ENCODE data around the gene SCNN1A. TPM values are rescaled to one million over a fixed set of nuclear protein-coding genes. Genes with fewer than 3 reads are reported as not detected.
"Not testable (repeated sequence)": the region's sequence is repeated elsewhere in the genome, so short reads cannot be mapped to it uniquely, and the experiment has no call there.

Gene SCNN1A
- total RNA-seq, 2 donors from 2014 or later, result 158 to 188 TPM

DNA sequence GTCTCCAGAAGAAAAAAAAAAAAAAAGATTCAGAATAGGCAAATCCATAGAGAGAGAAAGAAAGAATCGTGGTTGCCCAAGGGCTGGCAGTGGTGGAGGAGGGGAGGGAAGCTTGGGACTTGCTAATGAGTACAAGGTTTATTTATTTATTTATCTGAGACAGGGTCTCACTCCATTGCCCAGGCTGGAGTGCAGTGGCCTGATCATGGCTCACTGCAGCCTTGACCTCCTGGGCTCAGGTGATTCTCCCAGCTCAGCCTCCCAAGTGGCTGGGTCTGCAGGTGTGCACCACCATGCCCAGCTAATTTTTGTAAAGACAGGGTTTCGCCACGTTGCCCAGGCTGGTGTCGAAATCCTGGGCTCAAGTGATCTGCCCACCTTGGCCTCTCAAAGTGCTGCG is 23.7 kb downstream of the SCNN1A start:
- H3K9ac ChIP-seq (ENCODE audit: low read depth in 2 of 2, low read length in 2 of 2), result no peak overlapping the region
- no peak overlapping the region for H3K4me3 ChIP-seq
- no peaks in the 10 kb centered on the region for H3K27me3 ChIP-seq
- no peaks in the 10 kb centered on the region for H3K36me3 ChIP-seq
- no peak overlapping the region for H3K27ac ChIP-seq
- DNase-seq, result no peak
- H3K9me3 ChIP-seq, result no peaks in the 10 kb centered on the region
- H3K4me1 ChIP-seq, result peaks cover 3% of the 10 kb centered on the region
- intact Hi-C loops (cut with DNase I), result no loop called here
- TF ChIP-seq CTCF (IDR thresholded peaks at IDR 0.05), result no peak

DNA sequence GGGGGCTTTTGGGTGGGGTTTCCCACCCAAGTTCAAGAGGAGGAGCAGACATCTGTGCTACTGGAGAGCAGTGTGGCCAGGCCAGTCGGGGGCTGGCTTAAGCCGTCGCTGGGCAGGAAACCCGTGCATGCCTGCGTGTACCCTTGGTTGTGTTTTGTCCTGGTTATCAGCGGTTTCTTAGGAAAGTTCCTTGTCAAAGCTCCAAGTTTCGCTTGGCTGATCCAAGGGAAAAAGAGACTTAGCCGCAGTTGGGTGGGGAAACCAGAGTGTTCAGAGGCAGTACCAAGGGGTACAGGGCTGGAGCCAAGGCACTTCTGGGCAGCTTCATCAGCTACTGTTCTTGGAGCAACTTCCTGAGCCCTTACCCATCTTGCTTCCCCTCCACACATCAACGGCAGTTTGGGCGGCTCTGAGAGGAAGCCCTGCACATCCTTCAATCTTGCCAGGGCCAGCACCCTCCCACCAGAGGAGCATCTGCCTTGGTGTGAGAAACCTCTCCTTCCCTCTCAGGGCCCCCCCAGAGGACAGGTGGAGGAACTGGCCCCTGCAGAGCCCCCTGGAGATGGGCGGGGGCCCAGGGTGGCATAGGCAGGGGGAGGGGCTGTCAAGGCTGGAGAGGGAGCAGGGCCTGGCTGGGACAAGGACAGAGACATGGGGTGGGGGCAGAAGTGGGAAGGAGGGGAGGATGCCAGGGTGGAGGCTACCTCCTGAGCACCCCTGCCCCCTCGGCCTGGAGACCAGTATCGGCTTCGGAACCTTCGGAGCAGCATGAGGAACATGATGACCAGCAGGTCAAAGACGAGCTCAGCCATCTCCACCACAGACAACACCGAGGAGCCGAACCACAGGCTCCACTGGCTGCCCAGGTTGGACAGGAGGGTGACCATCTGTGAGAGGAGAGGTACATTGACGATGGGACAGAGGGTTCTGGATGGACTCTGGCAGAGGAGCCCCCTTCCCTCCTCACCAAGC is 27.7 kb downstream of the SCNN1A start:
- H3K36me3 ChIP-seq, result no peaks in the 10 kb centered on the region
- no peaks in the 10 kb centered on the region for H3K9me3 ChIP-seq
- no peak for TF ChIP-seq CTCF (IDR thresholded peaks at IDR 0.05)
- H3K27ac ChIP-seq, result peak overlapping the region; percentile 29
- no peak for DNase-seq
- H3K4me3 ChIP-seq, result no peak overlapping the region
- no peaks in the 10 kb centered on the region for H3K27me3 ChIP-seq
- intact Hi-C loops (cut with DNase I), result no loop called here
- H3K4me1 ChIP-seq, result peaks cover 3% of the 10 kb centered on the region
- peak overlapping the region in 1 of 2 donors; percentile 35 for H3K9ac ChIP-seq (ENCODE audit: low read depth in 2 of 2, low read length in 2 of 2)

DNA sequence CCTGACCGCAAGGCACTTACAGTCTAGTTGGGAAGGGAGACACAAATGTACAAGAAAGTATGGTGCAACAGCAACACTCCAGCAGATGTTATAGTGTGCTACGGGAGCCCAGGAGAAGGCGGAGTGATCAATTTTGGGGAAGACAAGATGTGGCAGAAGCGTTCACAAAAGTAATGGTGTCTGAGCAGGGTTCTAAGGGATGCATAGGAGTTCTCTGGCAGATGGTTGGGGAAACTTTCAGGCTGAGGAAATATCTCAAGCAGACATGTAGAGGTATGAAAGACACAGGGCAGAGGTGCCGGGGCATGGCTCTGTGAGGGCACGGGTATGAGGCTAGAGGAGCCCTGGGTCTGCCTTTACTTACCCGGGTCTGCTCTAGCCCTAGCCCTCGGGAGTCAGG is 28.4 kb downstream of the SCNN1A start:
- H3K27me3 ChIP-seq, result no peaks in the 10 kb centered on the region
- no peak for TF ChIP-seq CTCF (IDR thresholded peaks at IDR 0.05)
- H3K27ac ChIP-seq, result peak overlapping the region; percentile 29
- peaks cover 3% of the 10 kb centered on the region for H3K4me1 ChIP-seq
- no peaks in the 10 kb centered on the region for H3K9me3 ChIP-seq
- no peak overlapping the region for H3K4me3 ChIP-seq
- intact Hi-C loops (cut with DNase I), result no loop called here
- H3K36me3 ChIP-seq, result no peaks in the 10 kb centered on the region
- no peak for DNase-seq
- peak overlapping the region in 1 of 2 donors; percentile 35 for H3K9ac ChIP-seq (ENCODE audit: low read depth in 2 of 2, low read length in 2 of 2)

GRCh38 chr12:6346235-6346832 is 29.0 kb downstream of the SCNN1A start:
- peaks cover 3% of the 10 kb centered on the region for H3K4me1 ChIP-seq
- H3K9ac ChIP-seq (ENCODE audit: low read depth in 2 of 2, low read length in 2 of 2), result no peak overlapping the region
- no peak overlapping the region for H3K27ac ChIP-seq
- no peaks in the 10 kb centered on the region for H3K27me3 ChIP-seq
- no peaks in the 10 kb centered on the region for H3K36me3 ChIP-seq
- H3K4me3 ChIP-seq, result no peak overlapping the region
- H3K9me3 ChIP-seq, result no peaks in the 10 kb centered on the region
- DNase-seq, result no peak
- no peak for TF ChIP-seq CTCF (IDR thresholded peaks at IDR 0.05)
- intact Hi-C loops (cut with DNase I), result no loop called here

DNA sequence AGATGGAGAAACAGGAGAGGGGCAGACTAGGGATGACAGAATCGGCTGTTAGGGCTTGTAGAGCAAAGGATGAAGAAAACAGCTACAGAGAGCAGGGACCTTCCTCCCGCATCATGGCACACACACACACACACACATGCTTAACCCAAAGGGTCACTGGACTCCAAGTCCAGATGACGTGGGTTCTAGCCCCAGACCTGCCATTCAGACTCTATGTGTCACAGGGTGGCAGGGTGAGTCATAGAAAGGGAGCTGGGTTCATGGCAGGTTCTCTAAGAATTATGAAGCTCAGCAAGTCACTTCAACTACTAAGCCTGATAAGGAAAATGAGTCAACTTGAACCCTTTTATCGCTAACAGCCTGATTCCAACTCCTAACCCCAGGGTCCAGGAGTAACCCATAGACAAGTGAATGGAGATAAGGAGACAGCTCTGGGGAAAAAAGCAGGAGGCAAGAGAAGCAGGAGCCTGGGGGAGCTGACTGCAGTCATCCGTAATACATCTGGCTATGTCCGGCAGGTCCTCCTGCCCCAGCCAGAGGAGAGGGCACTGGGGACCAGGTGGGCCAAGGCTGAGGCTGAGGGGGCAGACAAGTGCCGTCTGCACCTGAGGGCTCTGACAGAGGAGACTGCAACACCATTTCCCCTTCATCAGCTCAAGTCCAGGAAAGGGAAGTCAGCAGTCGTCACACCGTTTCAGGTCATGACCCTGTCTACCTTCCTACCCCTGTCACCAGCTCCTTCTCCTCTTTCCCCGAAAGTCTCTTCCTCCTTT is 29.9 kb downstream of the SCNN1A start:
- no peak for TF ChIP-seq CTCF (IDR thresholded peaks at IDR 0.05)
- Histone ChIP-seq H3K27me3 (no peaks in the 10 kb centered on the region), H3K4me3 (no peak overlapping the region), H3K9me3 (no peaks in the 10 kb centered on the region), H3K27ac (peak overlapping the region; percentile 18), H3K36me3 (no peaks in the 10 kb centered on the region), H3K9ac (ENCODE audit: low read depth in 2 of 2, low read length in 2 of 2) (peak overlapping the region in 1 of 2 donors; percentile 19), H3K4me1 (peaks cover 3% of the 10 kb centered on the region)
- DNase-seq, result no peak
- intact Hi-C loops (cut with DNase I), result no loop called here

- H3K4me3 ChIP-seq; H3K4me1 ChIP-seq; H3K27me3 ChIP-seq; H3K9ac ChIP-seq (ENCODE audit: low read depth in 2 of 2, low read length in 2 of 2); intact Hi-C loops (cut with DNase I); DNase-seq; H3K9me3 ChIP-seq; H3K36me3 ChIP-seq: not testable (repeated sequence)
- peak overlapping the region; percentile 14 for H3K27ac ChIP-seq
Observed at GRCh38 chr12:6344101-6344660, 31.2 kb downstream of the SCNN1A start.

Data from colonic mucosa (tissue), 4 donors.